Tibial nerve (tissue), 4 donors: Measurements from ENCODE around the gene MAPK8IP1. TPM values are rescaled to one million over a fixed set of nuclear protein-coding genes. Genes with fewer than 3 reads are reported as not detected.

Experiments
- DNase-seq, 2 donors: peaks; one replicate each; pipeline ENCODE4 v3.0.0-alpha.2; 2019; ENCODE audit warnings: low spot score in 2 of 2
- H3K27ac ChIP-seq, 4 donors: fragments of 200-600 bp; sonication (generic) in 3 of 4; one replicate each; pipeline ENCODE4 v1.5.1; 2017 to 2019; ENCODE audit warnings: mild to moderate bottlenecking in 1 of 4
- H3K27me3 ChIP-seq, 2 donors: fragments of 200-600 bp; sonication (generic) in 1 of 2; one replicate each; pipeline versions ENCODE4 v1.5.1 to v1.6.0; 2017 to 2019
- H3K36me3 ChIP-seq, 3 donors: fragments of 200-600 bp; sonication (generic); one replicate each; pipeline ENCODE4 v1.5.1; 2018 to 2019
- H3K4me1 ChIP-seq, 4 donors: fragments of 200-600 bp; sonication (generic) in 3 of 4; one replicate each; pipeline ENCODE4 v1.5.1; 2017 to 2019
- H3K4me3 ChIP-seq, 4 donors: fragments of 200-600 bp; sonication (generic) in 3 of 4; one replicate each; pipeline ENCODE4 v1.5.1; 2017 to 2019; ENCODE audit warnings: mild to moderate bottlenecking in 1 of 4, moderate library complexity in 1 of 4
- H3K9me3 ChIP-seq, 4 donors: fragments of 200-600 bp; sonication (generic) in 3 of 4; one replicate each; pipeline ENCODE4 v1.5.1; 2017 to 2019
- EP300 ChIP-seq, 2 donors: sonication (generic); formaldehyde crosslinking; IDR thresholded peaks; one replicate each; pipeline ENCODE4 v1.6.1; 2017; ENCODE audit warnings: antibody characterized with exemption in 2 of 2, mild to moderate bottlenecking in 1 of 2
- POLR2A ChIP-seq, 2 donors: fragments of 450-650 bp; IDR thresholded peaks; one replicate each; pipeline ENCODE4 v1.6.1; 2017; ENCODE audit warnings: antibody characterized with exemption in 2 of 2, mild to moderate bottlenecking in 2 of 2, moderate library complexity in 2 of 2
- WGBS, 2 donors: methylation state at CpG; one replicate each; pipeline ENCODE4 v1.1.5; 2018; 5-methylcytosine and 5-hydroxymethylcytosine counted together
- total RNA-seq, 4 donors: library from RNA; depleted of rRNA; stranded (reverse); fragments of >200 nt; gene quantifications; one replicate each; pipeline ENCODE4 v1.1.0, GENCODE V29; 2016
- TF ChIP-seq, protein P1 (sequence below), 5 experiments: fragments of 200-600 bp in 3 of 5; fragments of 450-650 bp in 2 of 5; sonication (generic) in 3 of 5; IDR thresholded peaks; one replicate each; pipeline ENCODE4 v1.5.1; 2016 to 2019; ENCODE audit warnings: antibody characterized with exemption in 5 of 5, mild to moderate bottlenecking in 3 of 5, moderate library complexity in 2 of 5

MAPK8IP1 gene
- total RNA-seq, 4 donors from 2014 or later = 165 to 298 (median 230) TPM

DNA sequence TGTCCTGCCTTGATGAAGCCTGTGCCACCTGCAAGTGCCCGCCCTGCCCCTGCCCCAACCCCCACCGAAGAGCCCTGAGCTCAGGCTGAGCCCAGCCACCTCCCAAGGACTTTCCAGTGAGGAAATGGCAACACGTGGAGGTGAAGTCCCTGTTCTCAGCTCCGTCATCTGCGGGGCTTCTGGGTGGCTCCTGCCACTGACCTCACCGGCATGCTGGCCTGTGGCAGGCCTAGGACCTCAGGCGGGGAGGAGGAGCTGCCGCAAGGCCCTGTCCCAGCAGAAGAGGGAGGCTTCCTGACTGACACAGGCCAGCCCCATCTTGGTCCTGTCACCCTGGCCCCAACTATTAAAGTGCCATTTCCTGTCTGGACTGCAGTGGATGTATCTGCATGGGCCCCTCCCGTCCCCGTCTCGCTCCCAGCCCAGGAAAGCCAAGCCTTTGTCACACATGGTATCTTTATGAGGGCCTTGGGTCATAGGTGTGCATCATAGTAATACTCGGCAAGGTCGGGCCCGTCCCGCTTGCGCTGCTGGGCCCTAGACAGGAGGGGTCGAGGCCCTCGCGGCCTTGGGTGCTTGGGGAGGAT lies 20.7 kb downstream of the MAPK8IP1 start:
- Histone ChIP-seq H3K27me3 (no peaks in the 10 kb centered on the region), H3K4me1 (peaks cover 0 to 23% (median 1%) of the 10 kb centered on the region in 4 donors), H3K4me3 (no peak overlapping the region), H3K27ac (peak overlapping the region in 1 of 4 donors; percentile 60), H3K36me3 (peaks cover 0 to 65% (median 4%) of the 10 kb centered on the region in 3 donors), H3K9me3 (no peaks in the 10 kb centered on the region)
- no peak for DNase-seq
- TF ChIP-seq EP300 (IDR thresholded peaks at IDR 0.05) (no peak), POLR2A (IDR thresholded peaks at IDR 0.05) (no peak)
- TF ChIP-seq, protein P1, sequence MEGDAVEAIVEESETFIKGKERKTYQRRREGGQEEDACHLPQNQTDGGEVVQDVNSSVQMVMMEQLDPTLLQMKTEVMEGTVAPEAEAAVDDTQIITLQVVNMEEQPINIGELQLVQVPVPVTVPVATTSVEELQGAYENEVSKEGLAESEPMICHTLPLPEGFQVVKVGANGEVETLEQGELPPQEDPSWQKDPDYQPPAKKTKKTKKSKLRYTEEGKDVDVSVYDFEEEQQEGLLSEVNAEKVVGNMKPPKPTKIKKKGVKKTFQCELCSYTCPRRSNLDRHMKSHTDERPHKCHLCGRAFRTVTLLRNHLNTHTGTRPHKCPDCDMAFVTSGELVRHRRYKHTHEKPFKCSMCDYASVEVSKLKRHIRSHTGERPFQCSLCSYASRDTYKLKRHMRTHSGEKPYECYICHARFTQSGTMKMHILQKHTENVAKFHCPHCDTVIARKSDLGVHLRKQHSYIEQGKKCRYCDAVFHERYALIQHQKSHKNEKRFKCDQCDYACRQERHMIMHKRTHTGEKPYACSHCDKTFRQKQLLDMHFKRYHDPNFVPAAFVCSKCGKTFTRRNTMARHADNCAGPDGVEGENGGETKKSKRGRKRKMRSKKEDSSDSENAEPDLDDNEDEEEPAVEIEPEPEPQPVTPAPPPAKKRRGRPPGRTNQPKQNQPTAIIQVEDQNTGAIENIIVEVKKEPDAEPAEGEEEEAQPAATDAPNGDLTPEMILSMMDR (IDR thresholded peaks at IDR 0.05) = no peak
- WGBS, 2 donors = 65 to 71% methylated on average over 16 to 18 of the region's 19 CpGs

DNA sequence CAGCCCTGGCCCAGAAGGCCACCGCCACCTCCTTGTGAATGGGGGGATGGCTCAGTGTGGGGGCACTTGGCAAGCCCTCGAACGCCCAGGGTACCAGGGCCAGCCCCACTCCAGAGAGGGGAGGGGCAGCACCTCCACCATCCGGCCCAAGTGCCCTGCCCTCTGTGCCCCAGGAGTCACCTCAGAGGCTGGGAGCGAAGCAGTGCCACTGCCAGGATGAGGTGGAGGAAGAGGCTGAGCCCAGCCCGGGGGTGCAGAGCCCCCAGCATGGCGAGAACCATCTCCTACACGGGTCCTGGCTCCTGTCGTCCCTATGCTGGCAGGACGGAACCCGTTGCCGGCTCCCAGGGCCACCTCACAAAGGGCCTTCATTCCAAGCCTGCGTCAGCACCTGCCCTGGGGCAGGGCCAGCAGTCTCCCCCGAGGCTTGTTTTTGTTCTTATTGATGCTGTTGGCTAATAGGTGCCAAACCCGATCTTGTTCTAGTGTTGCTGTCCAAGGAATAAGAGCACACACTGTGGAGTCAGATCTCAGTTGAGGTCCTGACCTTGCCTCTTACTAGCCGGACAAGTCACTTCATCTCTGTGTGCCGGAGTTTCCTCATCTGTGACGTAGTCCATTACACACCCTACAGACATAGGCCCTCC lies 21.6 kb downstream of the MAPK8IP1 start, which contains the start of gene FREY1:
Gene FREY1 (minus strand): TSS at position 307 of the 647 bp plus-strand sequence. CDS start 26 bp downstream, at position 281.
- Histone ChIP-seq H3K4me3 (no peak within 1 kb of the TSS), H3K4me1 (peaks cover 0 to 14% (median 0%) of the 10 kb centered on the region in 4 donors), H3K36me3 (peaks cover 0 to 72% (median 4%) of the 10 kb centered on the region in 3 donors), H3K27me3 (no peaks in the 10 kb centered on the region), H3K9me3 (no peaks in the 10 kb centered on the region), H3K27ac (peak within 1 kb of the TSS in 3 of 4 donors; percentile 15 to 60 (median 30))
- 55 to 71% methylated on average over 11 to 18 of the region's 18 CpGs for WGBS, 2 donors
- DNase-seq = no peak
- TF ChIP-seq EP300 (IDR thresholded peaks at IDR 0.05) (peak in 1 of 2 donors; percentile 25), POLR2A (IDR thresholded peaks at IDR 0.05) (no peak)
- TF ChIP-seq, protein P1 (IDR thresholded peaks at IDR 0.05) = no peak

DNA sequence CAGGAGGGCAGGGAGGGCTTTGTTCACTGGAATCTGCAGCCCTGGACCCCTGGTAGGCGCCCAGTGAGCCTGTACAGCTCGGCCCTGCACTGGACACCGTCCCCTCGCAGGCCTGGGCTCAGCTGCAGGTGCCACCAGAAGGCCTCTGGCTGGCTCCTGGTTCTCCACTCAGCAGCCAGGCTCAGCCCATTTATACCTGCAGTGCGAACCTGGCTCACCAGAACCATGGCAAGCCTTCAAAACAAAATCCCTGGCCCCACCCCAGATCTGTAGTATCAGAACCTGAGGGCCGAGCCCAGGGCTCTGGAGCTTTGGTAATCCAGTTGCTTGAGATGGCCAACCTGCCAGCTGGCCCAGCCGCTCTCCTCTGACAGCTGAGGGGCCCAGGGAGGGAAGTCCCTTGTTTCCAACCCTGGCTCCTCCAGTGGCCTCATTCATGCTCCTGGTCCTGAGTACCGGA lies 22.5 kb downstream of the MAPK8IP1 start:
- H3K4me3 ChIP-seq = no peak overlapping the region
- WGBS, 2 donors = 78 to 92% methylated on average over 5 of the region's 8 CpGs
- H3K9me3 ChIP-seq = no peaks in the 10 kb centered on the region
- H3K27me3 ChIP-seq = no peaks in the 10 kb centered on the region
- DNase-seq = no peak
- peak overlapping the region in 2 of 4 donors; percentile 15 to 60 for H3K27ac ChIP-seq
- peaks cover 0 to 72% (median 4%) of the 10 kb centered on the region in 3 donors for H3K36me3 ChIP-seq
- peaks cover 0 to 13% (median 0%) of the 10 kb centered on the region in 4 donors for H3K4me1 ChIP-seq
- TF ChIP-seq EP300 (IDR thresholded peaks at IDR 0.05) (no peak), POLR2A (IDR thresholded peaks at IDR 0.05) (no peak)
- TF ChIP-seq, protein P1 (IDR thresholded peaks at IDR 0.05) = no peak

DNA sequence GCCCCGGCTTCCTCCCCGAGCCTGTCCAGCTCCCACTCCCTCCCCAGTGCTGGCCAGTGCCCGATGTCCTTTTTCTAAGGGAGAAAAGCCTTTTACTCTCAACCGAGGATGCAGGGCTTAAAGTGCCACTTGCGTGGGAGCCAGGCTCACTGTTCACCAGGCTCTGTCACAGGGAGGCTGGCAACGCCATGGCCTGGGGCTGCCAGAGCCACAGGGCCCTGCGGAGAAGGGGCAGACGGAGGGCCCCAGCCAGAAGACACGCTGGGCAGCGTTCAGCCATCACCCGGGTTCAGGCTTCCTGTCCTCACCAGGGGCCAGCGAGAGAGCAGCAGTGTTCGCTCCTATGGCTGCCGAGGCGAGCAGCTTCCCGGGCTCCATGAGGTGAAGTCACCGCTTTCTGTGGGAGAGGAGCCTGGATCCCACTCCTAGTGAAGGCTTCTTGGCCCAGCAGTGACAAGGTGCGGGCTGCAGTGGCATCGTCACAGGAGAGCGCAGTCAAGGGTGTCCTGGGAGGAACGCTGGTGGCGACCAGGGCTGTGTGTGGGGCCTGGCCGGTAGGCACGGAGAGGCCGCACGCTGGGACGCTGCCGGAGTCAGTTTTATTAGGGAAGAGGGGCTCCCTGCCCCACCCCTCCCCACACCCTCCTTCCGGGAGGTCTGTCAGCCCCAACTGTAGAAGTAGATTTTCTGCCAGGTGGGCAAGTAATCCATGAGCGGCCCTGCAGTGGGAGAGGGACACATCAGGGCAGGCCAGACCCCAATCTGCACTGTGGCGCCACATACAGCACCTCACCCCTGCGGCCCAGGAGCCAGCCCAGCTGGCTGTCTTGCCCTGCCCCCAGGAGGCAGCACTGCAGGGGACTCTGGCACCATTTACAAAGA lies 24.4 kb downstream of the MAPK8IP1 start:
- H3K36me3 ChIP-seq = peaks cover 0 to 72% (median 18%) of the 10 kb centered on the region in 3 donors
- WGBS, 2 donors = 79 to 83% methylated on average over 21 to 25 of the region's 32 CpGs
- no peak for DNase-seq
- H3K9me3 ChIP-seq = no peaks in the 10 kb centered on the region
- H3K27ac ChIP-seq = peak overlapping the region in 1 of 4 donors; percentile 11
- TF ChIP-seq POLR2A (IDR thresholded peaks at IDR 0.05) (no peak), EP300 (IDR thresholded peaks at IDR 0.05) (no peak)
- TF ChIP-seq, protein P1 (IDR thresholded peaks at IDR 0.05) = no peak
- peaks cover 0 to 13% (median 0%) of the 10 kb centered on the region in 4 donors for H3K4me1 ChIP-seq
- H3K4me3 ChIP-seq = no peak overlapping the region
- H3K27me3 ChIP-seq = no peaks in the 10 kb centered on the region
